GM19240 (cell line): ENCODE results near the gene ITIH2.
"Not testable (repeated sequence)": the region's sequence is repeated elsewhere in the genome, so short reads cannot be mapped to it uniquely, and the experiment has no call there.

Experiments used
- DNase-seq: peaks from one replicate; pipeline ENCODE4 v3.0.0; 2011; ENCODE audit warnings: low spot score; ENCODE audit not compliant: insufficient read length

Gene ITIH2

GRCh38 chr10:7696545-7696944, 6.6 kb upstream of the ITIH2 start:
- DNase-seq = no peak

GRCh38 chr10:7697426-7697825, 5.7 kb upstream of the ITIH2 start:
- DNase-seq = no peak

- no peak for DNase-seq
These were observed 2.5 kb upstream of the ITIH2 start for GRCh38 chr10:7700577-7701125.

GRCh38 chr10:7701158-7701742, 1.9 kb upstream of the ITIH2 start:
- DNase-seq = no peak

GRCh38 chr10:7702288-7702812, 766 bp upstream of the ITIH2 start:
- no peak for DNase-seq

- DNase-seq = no peak
These were observed 1.2 kb downstream of the ITIH2 start for GRCh38 chr10:7704071-7705016.

- DNase-seq = no peak
These were observed 2.2 kb downstream of the ITIH2 start for GRCh38 chr10:7705341-7705740.

- DNase-seq = no peak
These were observed 3.5 kb downstream of the ITIH2 start for GRCh38 chr10:7706534-7707073.

GRCh38 chr10:7707102-7707501, 4.0 kb downstream of the ITIH2 start:
- DNase-seq = no peak

GRCh38 chr10:7707858-7708622, 4.9 kb downstream of the ITIH2 start:
- DNase-seq = no peak

GRCh38 chr10:7708832-7709231, 5.7 kb downstream of the ITIH2 start:
- DNase-seq = no peak

- no peak for DNase-seq
These were observed 7.3 kb downstream of the ITIH2 start for GRCh38 chr10:7710446-7710845.

- DNase-seq = not testable (repeated sequence)
These were observed 8.0 kb downstream of the ITIH2 start for GRCh38 chr10:7711075-7711474.

- no peak for DNase-seq
These were observed 12.4 kb downstream of the ITIH2 start for GRCh38 chr10:7715515-7715914.

GRCh38 chr10:7717767-7718166, 14.7 kb downstream of the ITIH2 start:
- no peak for DNase-seq

- DNase-seq = no peak
These were observed 15.6 kb downstream of the ITIH2 start for GRCh38 chr10:7718685-7719084.

- DNase-seq = no peak
These were observed 17.4 kb downstream of the ITIH2 start for GRCh38 chr10:7720478-7720877.

GRCh38 chr10:7722927-7723529, 19.9 kb downstream of the ITIH2 start:
- DNase-seq = no peak

GRCh38 chr10:7734821-7735220, 31.7 kb downstream of the ITIH2 start:
- DNase-seq = no peak

GRCh38 chr10:7738536-7739407, 35.7 kb downstream of the ITIH2 start:
- no peak for DNase-seq
